UCSD-AML1 (cell line): Measurements from ENCODE around the gene MDP1.
A peak's percentile ranks its signal among the peaks of the same experiment; 100 is the strongest.
"Not testable (repeated sequence)": the region's sequence is repeated elsewhere in the genome, so short reads cannot be mapped to it uniquely, and the experiment has no call there.

ENCODE experiments used
- DNase-seq: peaks from one replicate; lab custom pipeline; 2025; ENCODE audit not compliant: unreplicated experiment; lab: John Stamatoyannopoulos, UW

MDP1 gene

DNA sequence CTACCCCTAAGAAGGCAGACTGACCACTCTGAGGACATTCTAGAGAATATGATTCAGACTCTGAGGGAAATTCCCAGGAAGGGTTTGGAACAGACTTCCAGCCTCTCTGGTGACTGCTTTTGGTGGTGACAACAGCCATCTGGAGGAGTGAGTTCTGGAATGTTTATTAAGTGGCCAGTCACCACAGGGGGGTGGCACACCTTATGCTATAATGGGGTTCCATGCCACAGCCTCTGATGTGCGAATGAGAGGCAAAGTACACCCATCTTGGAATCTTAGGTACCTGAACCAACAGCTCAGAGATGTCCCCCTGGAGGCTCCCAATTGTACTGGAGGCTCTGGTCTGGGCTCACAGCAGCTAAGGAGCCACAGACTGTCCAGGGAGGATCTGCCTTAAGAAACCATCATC is 36.0 kb upstream of the MDP1 start:
- no peak for DNase-seq

- DNase-seq: peak; percentile 49
Observed at GRCh38 chr14:24250354-24250753, 34.5 kb upstream of the MDP1 start.

DNA sequence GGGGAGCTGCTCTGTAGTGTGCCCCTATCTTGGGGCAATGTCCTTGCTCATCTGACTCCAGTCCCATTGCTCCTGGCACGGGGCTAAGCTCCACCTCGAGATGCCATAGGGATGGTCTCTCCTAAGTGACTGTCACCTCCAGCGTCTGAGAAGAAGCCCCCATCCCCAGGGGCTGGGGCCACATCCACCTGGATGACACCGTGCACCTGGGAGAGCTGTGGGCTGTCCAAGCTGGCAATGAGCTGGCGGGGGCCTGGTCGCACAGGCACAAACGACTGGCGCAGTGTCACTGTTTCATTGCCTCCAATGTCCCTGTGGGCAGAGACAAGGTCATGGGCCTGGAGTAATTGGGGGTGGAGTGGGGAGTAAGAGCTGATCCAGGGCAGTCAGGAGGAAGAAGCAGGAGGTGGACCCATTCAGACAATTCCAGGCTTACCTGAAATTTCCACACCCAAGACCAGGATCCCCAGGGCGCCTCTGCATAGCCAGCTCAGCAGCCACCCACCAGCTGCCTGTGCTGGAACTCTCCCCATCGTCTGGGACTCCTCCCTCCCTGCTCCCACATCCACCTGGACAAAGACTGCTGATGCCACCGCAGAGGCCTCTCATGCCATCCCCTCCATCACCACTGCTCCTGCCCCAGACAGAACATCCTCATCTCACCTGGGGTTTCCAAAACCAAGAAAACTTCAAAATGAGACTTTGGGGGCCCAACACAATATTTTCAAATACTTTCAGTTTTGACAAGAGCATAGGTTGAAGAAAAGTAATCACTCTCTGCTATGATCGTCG is 33.6 kb upstream of the MDP1 start:
- DNase-seq: no peak

DNA sequence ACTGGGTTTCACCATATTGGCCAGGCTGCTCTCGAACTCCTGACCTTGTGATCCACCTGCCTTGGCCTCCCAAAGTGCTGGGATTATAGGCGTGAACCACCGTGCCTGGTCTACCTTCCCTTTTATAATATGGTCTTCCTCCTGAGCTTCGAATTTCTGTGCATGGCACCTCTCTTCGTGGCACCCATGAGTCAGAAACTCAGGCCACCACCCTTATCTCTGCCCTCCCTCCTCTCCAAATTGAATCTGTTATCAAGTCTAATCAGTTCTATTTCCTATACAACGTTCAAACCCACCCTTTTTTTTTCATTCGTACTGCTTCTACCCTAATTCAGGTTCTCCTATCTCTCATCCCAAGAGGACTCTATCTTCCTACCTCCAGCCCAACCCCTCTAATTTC is 31.6 kb upstream of the MDP1 start:
- no peak for DNase-seq

DNA sequence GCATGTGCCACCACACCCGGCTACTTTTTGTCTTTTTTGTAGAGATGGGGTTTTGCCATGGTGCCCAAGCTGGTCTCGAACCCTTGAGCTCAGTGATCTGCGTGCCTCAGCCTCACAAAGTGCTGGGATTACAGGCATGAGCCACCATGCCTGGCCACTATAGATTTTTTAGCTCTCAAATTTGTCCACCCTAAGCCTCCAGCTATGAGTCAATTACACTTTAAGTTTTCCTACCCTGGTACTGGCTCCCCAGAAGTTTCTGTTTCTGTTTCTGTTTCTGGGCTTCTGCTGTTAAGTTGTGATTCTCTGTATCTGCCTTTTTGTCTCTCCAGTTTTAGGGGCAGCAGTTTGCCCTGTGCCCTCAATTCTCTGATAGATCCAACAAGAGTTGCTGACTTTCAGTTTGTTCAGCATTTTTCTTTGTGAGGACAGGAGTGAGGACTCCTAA is 30.9 kb upstream of the MDP1 start:
- DNase-seq: no peak

- DNase-seq: not testable (repeated sequence)
Observed at GRCh38 chr14:24245350-24245749, 29.5 kb upstream of the MDP1 start.

GRCh38 chr14:24243336-24243836 is 27.5 kb upstream of the MDP1 start:
- DNase-seq: no peak

- peak; percentile 97 for DNase-seq
Observed at GRCh38 chr14:24241829-24242443, 26.1 kb upstream of the MDP1 start.

DNA sequence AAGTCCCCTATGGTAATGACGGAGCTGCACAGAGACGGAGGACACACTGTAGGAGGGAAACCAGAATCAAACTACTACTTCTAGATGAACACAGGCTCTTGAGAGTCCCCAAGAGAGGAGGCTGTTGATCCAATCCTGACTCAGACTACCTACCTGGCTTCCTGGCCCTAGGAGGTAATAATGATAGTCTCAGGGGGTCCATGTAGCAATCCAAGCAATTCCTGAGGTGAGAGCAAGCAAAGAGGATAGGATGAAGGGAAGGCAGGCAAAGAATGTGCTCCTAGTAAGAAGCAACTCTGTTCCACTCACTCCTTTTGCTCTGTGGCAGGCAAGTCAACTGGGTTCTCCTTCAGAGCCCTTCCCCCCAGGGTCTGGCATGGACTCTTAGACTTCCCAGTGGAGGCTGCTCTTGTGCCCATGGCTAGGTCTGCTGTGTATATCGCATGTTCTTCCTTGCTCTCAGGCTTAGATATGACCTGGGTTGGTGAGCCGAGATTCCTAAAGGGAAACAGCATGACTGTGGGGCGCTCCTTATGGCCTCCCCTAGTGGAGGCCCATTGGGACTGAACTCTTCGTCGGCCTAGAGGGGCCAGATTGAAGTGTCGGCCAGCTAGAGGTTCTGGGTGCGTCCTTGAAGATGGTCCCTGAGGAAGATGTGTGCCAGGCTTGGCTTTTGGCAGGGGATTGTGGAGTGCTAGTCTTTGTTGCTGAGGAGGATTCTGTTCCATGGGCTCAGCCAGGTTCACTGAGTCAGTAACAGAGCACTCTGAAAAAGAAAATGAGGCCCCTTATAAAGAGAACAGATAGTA is 24.4 kb upstream of the MDP1 start:
- DNase-seq: no peak

DNA sequence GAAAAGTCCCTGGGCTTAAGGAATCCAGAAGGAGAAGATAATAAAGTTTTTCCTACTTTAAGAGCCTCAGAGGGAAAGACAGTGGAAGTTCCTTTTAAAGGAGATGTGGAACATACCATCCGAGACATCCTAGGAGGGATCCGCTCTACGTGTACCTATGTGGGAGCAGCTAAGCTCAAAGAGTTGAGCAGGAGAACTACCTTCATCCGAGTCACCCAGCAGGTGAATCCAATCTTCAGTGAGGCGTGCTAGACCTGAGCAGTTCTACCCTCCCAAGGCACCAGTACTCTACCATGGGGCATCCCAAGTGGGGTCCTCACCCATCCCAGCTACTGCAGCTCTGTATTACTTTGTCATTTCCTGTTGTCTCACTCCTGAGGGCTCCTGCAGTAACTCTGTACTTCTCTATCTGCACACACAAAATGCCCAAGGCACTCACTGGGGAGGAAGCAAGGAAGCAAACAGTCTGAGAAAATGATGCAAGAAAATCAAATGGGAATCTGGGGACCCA is 22.7 kb upstream of the MDP1 start:
- no peak for DNase-seq

- DNase-seq: no peak
Observed at GRCh38 chr14:24238123-24238522, 22.3 kb upstream of the MDP1 start.

- DNase-seq: no peak
Observed at GRCh38 chr14:24237463-24237955, 21.6 kb upstream of the MDP1 start.

- DNase-seq: no peak
Observed at GRCh38 chr14:24236689-24237462, 21.0 kb upstream of the MDP1 start.

DNA sequence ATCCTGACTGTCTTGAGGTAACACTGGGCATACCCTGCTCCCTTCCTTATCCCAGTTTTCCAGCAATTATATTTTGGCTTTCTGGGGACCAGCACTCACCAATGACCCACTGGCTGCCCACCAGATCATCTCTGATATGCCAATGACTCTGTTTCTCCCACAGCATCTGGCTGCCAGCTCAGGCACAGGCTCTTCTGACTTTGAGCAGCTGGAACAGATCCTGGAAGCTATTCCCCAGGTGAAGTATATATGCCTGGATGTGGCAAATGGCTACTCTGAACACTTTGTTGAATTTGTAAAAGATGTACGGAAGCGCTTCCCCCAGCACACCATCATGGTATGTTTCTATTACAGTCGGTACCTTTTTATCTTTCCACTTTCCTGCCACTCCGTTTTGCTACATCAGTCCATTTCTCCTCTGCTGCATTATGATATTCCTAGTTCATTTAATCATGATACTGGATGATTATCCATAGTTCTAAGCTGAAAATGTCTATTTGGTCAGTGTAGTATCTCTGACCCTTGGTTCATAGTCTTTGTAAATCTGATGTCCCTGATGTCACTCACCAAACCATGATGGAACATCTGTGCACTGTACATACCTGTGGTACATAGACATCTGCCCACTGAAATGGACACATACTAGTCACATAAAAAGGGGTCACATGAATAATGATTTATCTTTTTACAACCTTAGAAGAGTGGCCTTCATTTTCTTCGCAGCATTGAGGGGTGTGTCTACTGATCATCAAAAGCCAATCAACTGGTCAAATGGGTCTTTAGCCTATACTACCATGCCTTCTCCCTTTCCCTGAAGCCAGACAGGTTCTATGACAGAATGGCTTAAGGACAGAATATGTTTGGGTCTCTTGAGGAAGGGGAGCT is 20.2 kb upstream of the MDP1 start:
- no peak for DNase-seq

DNA sequence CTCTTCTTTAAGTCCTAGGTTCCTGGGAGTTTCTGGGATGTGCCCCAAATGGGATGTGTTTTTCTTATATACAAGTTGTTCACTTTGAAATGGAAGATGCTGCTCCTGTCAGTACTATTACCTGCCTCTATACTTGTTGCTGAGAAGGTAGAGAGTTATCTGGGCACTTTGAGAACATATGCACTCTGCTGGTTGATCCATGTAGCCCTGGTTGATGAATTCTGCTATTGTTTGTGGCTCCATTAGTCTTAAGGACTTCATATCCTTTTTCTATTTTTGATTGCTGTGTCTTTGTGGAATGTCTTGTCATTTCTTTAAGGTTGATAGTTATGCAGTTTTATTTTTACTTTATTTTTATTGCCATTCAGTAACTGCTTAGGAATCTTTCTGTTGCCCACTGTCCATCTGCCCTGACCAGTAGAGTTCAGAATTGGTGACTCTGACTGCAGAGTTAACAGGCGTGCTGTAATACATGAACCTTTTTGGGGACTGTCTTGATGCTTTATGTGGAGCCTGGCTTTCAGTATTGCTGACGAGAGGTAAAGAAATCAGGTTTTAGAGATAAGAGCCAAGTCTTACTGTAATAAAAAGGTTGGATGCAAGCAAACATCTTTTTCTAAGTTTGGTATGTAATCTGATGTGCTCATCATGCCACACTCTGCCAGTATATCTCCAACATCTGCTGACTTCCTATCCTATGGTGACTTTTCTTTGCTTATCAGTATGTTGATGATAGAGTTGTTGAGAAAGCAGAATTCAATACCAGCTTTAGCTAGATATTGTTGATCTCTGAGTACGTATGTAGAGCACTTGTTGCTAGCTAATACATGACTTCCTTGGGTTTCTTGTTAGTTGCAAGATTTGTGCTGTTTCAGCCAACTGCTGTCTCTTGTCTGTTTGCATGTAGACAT is 18.5 kb upstream of the MDP1 start:
- no peak for DNase-seq

- no peak for DNase-seq
Observed at GRCh38 chr14:24233538-24233866, 17.6 kb upstream of the MDP1 start.

DNA sequence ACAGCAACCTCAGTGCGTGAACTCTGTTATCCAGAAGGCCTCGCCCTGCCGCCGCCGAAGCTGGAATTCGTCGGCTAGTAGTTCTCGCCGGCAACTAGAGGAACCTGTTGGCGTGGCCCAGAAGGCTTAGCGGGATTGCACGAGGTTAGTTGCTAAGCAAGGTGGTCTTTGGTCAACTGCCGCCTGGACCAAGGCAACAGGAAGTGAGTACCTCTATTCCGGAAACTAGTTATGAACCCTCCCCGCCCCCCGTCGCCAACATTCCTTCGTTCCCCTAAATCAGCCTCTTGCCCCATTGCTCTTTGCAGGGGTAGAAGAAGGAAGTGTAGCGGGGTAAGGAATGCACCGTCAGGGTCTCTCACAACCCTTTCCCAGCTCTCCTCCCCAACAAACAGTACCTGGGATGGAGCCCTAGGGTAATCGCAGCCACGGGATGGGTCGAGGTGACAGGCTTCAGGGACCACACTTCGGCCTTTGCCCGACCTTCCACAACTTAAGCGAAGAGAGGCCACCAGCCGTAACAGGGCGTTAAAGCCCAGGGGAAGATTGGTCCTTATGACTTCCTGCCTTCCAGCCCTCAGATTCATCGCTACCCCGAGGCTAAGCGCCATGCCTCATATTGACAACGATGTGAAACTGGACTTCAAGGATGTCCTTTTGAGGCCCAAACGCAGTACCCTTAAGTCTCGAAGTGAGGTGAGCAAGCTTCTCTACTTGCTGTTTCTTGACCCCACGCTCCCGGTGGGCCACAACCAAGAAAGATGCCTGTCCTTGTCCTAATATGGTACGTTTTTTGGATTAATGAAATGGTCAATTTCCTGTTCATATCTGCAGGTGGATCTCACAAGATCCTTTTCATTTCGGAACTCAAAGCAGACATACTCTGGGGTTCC is 17.0 kb upstream of the MDP1 start, which contains the start of gene GMPR2:
TSS of gene GMPR2 (plus strand) at position 285 of the 893 bp plus-strand sequence. CDS start at position 610, 325 bp downstream.
- no peak for DNase-seq
